OCI-LY7 (cell line): ENCODE measurements around the gene CPHXL2. TPM values are rescaled to one million over a fixed set of nuclear protein-coding genes. Genes with fewer than 3 reads are reported as not detected.

Source experiments
- BruUV-seq: library from RNA; stranded (reverse); fragments of 400-500 nt; replicated peaks from 2 replicates; lab custom pipeline; 2021; lab: Mats Ljungman, UMichigan
- CTCF ChIA-PET: fragments of 300-600 bp; sonication (Branson Sonifier 250); formaldehyde crosslinking; loops from one replicate; lab custom pipeline; 2022; ENCODE audit warnings: antibody characterized with exemption; ENCODE audit not compliant: unreplicated experiment; lab: Charles Lee
- POLR2A ChIA-PET: fragments of 300-600 bp; sonication (Branson Sonifier 250); formaldehyde crosslinking; loops from one replicate; lab custom pipeline; 2022; ENCODE audit warnings: antibody characterized with exemption; lab: Charles Lee
- DNase-seq: peaks from one replicate; pipeline ENCODE4 v3.0.0-alpha.2; 2015; ENCODE audit warnings: low spot score
- H2AFZ ChIP-seq: fragments of 200-600 bp; sonication (generic), shearing (Covaris generic); 2 replicates; pipeline ENCODE4 v1.6.1; 2014; ENCODE audit warnings: mild to moderate bottlenecking, antibody characterized with exemption, low read length, moderate library complexity
- H3K27ac ChIP-seq: fragments of 200-600 bp; sonication (generic); 2 replicates; pipeline ENCODE4 v1.5.1; 2014; ENCODE audit warnings: mixed run types, low read depth, mild to moderate bottlenecking, moderate library complexity, low read length, inconsistent platforms; ENCODE audit not compliant: poor library complexity, severe bottlenecking
- H3K36me3 ChIP-seq: fragments of 200-600 bp; sonication (generic); 2 replicates; pipeline ENCODE4 v1.6.1; 2014; ENCODE audit warnings: mild to moderate bottlenecking, antibody characterized with exemption, low read length, moderate library complexity, mixed read lengths; ENCODE audit not compliant: insufficient read depth
- H3K4me1 ChIP-seq: fragments of 200-600 bp; sonication (generic); 2 replicates; pipeline ENCODE4 v1.5.1; 2014; ENCODE audit warnings: mild to moderate bottlenecking, low read length; ENCODE audit not compliant: insufficient read depth, poor library complexity, severe bottlenecking
- H3K4me2 ChIP-seq: fragments of 200-600 bp; sonication (generic); 2 replicates; pipeline ENCODE4 v1.6.1; 2014; ENCODE audit warnings: mild to moderate bottlenecking, low read length
- H3K4me3 ChIP-seq: fragments of 200-600 bp; sonication (generic); 2 replicates; pipeline ENCODE4 v1.5.1; 2014; ENCODE audit warnings: mild to moderate bottlenecking, low read depth, low read length; ENCODE audit not compliant: poor library complexity, severe bottlenecking
- H3K79me2 ChIP-seq: fragments of 200-600 bp; sonication (generic); 2 replicates; pipeline ENCODE4 v1.6.1; 2016; ENCODE audit warnings: low read depth, mild to moderate bottlenecking, low read length, moderate library complexity, mixed read lengths; ENCODE audit not compliant: insufficient read depth
- H3K9me2 ChIP-seq: fragments of 200-600 bp; sonication (generic); 2 replicates; pipeline ENCODE4 v1.6.1; 2016; ENCODE audit warnings: mild to moderate bottlenecking, low read length, mixed read lengths; ENCODE audit not compliant: insufficient read depth
- H3K9me3 ChIP-seq: fragments of 200-600 bp; sonication (generic); 2 replicates; pipeline ENCODE4 v1.6.1; 2014; ENCODE audit warnings: mild to moderate bottlenecking, mixed run types, low read length, mixed read lengths
- H4K20me1 ChIP-seq: fragments of 200-600 bp; sonication (generic); 2 replicates; pipeline ENCODE4 v1.6.1; 2014; ENCODE audit warnings: mild to moderate bottlenecking, antibody characterized with exemption, low read length, moderate library complexity, mixed read lengths; ENCODE audit not compliant: insufficient read depth
- EZH2phosphoT487 ChIP-seq: fragments of 200-600 bp; sonication (generic); IDR thresholded peaks from 2 replicates; pipeline ENCODE4 v1.6.1; 2018; ENCODE audit warnings: low read depth, borderline replicate concordance, mild to moderate bottlenecking, mixed run types, antibody characterized with exemption, low read length, moderate library complexity, mixed read lengths
- intact Hi-C: fragments of 100-400 bp; cut with micrococcal nuclease; formaldehyde crosslinking; loops from one replicate; pipeline ENCODE4 v1.10.0; 2022; ENCODE audit not compliant: unreplicated experiment
- total RNA-seq, 2 experiments: library from RNA; depleted of rRNA in 1 of 2; stranded (reverse); fragments of >200 nt in 1 of 2; shearing (Covaris generic) in 1 of 2; gene quantifications; 2 replicates each; pipeline ENCODE4 v1.2.3, GENCODE V29; 2014 to 2022
- TF ChIP-seq, protein P1 (sequence below): fragments of 200-600 bp; sonication (generic); conservative IDR thresholded peaks from 2 replicates; pipeline ENCODE4 v1.5.1; 2014; ENCODE audit warnings: mild to moderate bottlenecking, antibody characterized with exemption, low read length, moderate library complexity, mixed read lengths

Gene CPHXL2
- total RNA-seq, 2 experiments from 2014 or later, result not detected

DNA sequence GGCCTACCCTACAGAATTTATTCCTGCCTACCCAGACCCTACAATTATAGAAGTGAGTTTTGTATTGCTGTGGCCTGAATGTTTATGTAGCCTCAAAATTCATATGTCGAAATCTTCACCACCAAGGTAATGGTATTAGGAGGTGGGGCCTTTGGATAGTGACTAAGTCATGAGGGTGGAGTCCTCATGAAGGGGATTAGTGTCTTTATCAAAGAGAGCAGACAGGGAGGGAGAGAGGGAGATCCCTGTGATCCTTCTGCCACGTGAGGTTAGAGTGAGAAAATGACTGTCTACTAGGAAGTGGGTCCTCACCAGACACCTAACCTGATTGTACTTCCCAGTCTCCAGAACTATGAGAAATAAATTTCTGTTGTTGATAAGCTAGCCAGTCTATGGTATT, 25.4 kb upstream of the CPHXL2 start:
- no peak overlapping the region for H3K4me3 ChIP-seq
- TF ChIP-seq, protein P1, sequence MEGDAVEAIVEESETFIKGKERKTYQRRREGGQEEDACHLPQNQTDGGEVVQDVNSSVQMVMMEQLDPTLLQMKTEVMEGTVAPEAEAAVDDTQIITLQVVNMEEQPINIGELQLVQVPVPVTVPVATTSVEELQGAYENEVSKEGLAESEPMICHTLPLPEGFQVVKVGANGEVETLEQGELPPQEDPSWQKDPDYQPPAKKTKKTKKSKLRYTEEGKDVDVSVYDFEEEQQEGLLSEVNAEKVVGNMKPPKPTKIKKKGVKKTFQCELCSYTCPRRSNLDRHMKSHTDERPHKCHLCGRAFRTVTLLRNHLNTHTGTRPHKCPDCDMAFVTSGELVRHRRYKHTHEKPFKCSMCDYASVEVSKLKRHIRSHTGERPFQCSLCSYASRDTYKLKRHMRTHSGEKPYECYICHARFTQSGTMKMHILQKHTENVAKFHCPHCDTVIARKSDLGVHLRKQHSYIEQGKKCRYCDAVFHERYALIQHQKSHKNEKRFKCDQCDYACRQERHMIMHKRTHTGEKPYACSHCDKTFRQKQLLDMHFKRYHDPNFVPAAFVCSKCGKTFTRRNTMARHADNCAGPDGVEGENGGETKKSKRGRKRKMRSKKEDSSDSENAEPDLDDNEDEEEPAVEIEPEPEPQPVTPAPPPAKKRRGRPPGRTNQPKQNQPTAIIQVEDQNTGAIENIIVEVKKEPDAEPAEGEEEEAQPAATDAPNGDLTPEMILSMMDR, result no peak
- no peak for TF ChIP-seq EZH2phosphoT487
- no peaks in the 10 kb centered on the region for H3K4me1 ChIP-seq
- no peak overlapping the region for H2AFZ ChIP-seq
- H3K79me2 ChIP-seq, result no peaks in the 10 kb centered on the region
- intact Hi-C loops, result no loop called here
- no peak overlapping the region for H3K4me2 ChIP-seq
- ChIA-PET CTCF (no interaction called here), POLR2A (no interaction called here)
- H3K9me3 ChIP-seq, result no peaks in the 10 kb centered on the region
- no peaks in the 10 kb centered on the region for H4K20me1 ChIP-seq
- no peak overlapping the region for H3K27ac ChIP-seq
- no peak for DNase-seq
- H3K36me3 ChIP-seq, result no peaks in the 10 kb centered on the region
- BruUV-seq, result no TSS peak
- no peaks in the 10 kb centered on the region for H3K9me2 ChIP-seq

DNA sequence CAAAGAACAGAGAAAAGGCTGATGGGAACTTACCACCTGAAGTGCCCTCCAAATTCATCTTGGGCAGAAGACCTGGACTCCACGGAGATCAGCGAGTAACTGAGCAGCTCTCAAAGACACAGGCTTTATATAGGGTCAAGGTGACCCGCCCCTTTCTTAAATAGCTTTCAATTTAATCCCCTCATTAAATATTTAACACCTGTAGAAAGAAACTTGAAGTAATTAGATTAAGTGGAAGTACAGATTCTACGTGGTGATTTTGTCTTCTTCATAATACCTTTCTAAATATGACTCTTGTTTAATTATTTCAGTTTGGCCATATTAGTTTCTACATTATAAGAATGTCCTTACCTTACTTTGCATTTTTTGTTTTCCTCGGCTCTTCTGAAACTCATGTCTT, 24.6 kb upstream of the CPHXL2 start, which contains the start of gene DUXB:
Gene DUXB (minus strand): TSS at position 101 of the 400 bp plus-strand sequence. CDS start 43 bp downstream, at position 58.
- H3K4me3 ChIP-seq, result no peak within 1 kb of the TSS
- TF ChIP-seq, protein P1, result no peak
- no peak for TF ChIP-seq EZH2phosphoT487
- no peaks in the 10 kb centered on the region for H3K4me1 ChIP-seq
- H3K27ac ChIP-seq, result no peak within 1 kb of the TSS
- BruUV-seq, result no TSS peak
- POLR2A ChIA-PET, result no interaction called here
- H4K20me1 ChIP-seq, result no peaks in the 10 kb centered on the region
- CTCF ChIA-PET, result no interaction called here
- no peak for DNase-seq
- no peaks in the 10 kb centered on the region for H3K36me3 ChIP-seq
- intact Hi-C loops, result no loop called here
- no peaks in the 10 kb centered on the region for H3K9me2 ChIP-seq
- H3K9me3 ChIP-seq, result no peaks in the 10 kb centered on the region
- no peak within 1 kb of the TSS for H3K4me2 ChIP-seq
- no peaks in the 10 kb centered on the region for H3K79me2 ChIP-seq
- H2AFZ ChIP-seq, result no peak within 1 kb of the TSS

GRCh38 chr16:75697571-75697970, 20.8 kb upstream of the CPHXL2 start:
- H3K9me3 ChIP-seq, result no peaks in the 10 kb centered on the region
- H3K4me3 ChIP-seq, result no peak overlapping the region
- no peak for TF ChIP-seq EZH2phosphoT487
- TF ChIP-seq, protein P1, result no peak
- DNase-seq, result no peak
- no peaks in the 10 kb centered on the region for H3K4me1 ChIP-seq
- H3K27ac ChIP-seq, result no peak overlapping the region
- BruUV-seq, result no TSS peak
- H3K9me2 ChIP-seq, result no peaks in the 10 kb centered on the region
- intact Hi-C loops, result no loop called here
- no peaks in the 10 kb centered on the region for H4K20me1 ChIP-seq
- CTCF ChIA-PET, result no interaction called here
- H3K79me2 ChIP-seq, result no peaks in the 10 kb centered on the region
- H3K4me2 ChIP-seq, result no peak overlapping the region
- POLR2A ChIA-PET, result no interaction called here
- no peaks in the 10 kb centered on the region for H3K36me3 ChIP-seq
- no peak overlapping the region for H2AFZ ChIP-seq
